Neural progenitor cell (in vitro differentiated cells): ENCODE measurements around the gene TSHZ1. TPM values are rescaled to one million over a fixed set of nuclear protein-coding genes. Genes with fewer than 3 reads are reported as not detected.

Experiments
- DNase-seq: peaks from one replicate; pipeline ENCODE4 v3.0.0-alpha.2; 2016; ENCODE audit warnings: low spot score
- H2AFZ ChIP-seq: fragments of 200-600 bp; sonication (generic); replicated peaks from 2 replicates; pipeline ENCODE4 v1.6.1; 2016; ENCODE audit warnings: antibody characterized with exemption
- H3F3A ChIP-seq: fragments of 200-600 bp; sonication (generic); 2 replicates; pipeline ENCODE4 v1.6.1; 2016; ENCODE audit warnings: antibody characterized with exemption, low read depth
- H3K27ac ChIP-seq: fragments of 200-600 bp; sonication (generic); 2 replicates; pipeline ENCODE4 v1.5.1; 2016; ENCODE audit warnings: mild to moderate bottlenecking
- H3K27me3 ChIP-seq: fragments of 200-600 bp; sonication (generic); 2 replicates; pipeline ENCODE4 v1.6.1; 2016; ENCODE audit warnings: mild to moderate bottlenecking, moderate library complexity
- H3K36me3 ChIP-seq: fragments of 200-600 bp; sonication (generic); 2 replicates; pipeline ENCODE4 v1.5.1; 2016
- H3K4me1 ChIP-seq: fragments of 200-600 bp; sonication (generic); 2 replicates; pipeline ENCODE4 v1.6.1; 2016; ENCODE audit warnings: mixed run types
- H3K4me2 ChIP-seq: fragments of 200-600 bp; sonication (generic); 2 replicates; pipeline ENCODE4 v1.6.1; 2016
- H3K4me3 ChIP-seq: fragments of 200-600 bp; sonication (generic); 2 replicates; pipeline ENCODE4 v1.5.1; 2016
- H3K79me2 ChIP-seq: fragments of 200-600 bp; sonication (generic); 2 replicates; pipeline ENCODE4 v1.6.1; 2016; ENCODE audit warnings: low read depth
- H3K9ac ChIP-seq: fragments of 200-600 bp; sonication (generic); 2 replicates; pipeline ENCODE4 v1.6.1; 2016
- H3K9me3 ChIP-seq: fragments of 200-600 bp; sonication (generic); 2 replicates; pipeline ENCODE4 v1.5.1; 2016; ENCODE audit warnings: low read depth
- H4K20me1 ChIP-seq: fragments of 200-600 bp; sonication (generic); 2 replicates; pipeline ENCODE4 v1.6.1; 2016; ENCODE audit warnings: low read depth
- H3K27ac Mint-ChIP-seq: 3 replicates; pipeline ENCODE4 v1.8.0; 2021; ENCODE audit warnings: mixed read lengths
- H3K27me3 Mint-ChIP-seq: 2 replicates; pipeline ENCODE4 v1.8.0; 2022; ENCODE audit warnings: low read depth, mild to moderate bottlenecking, inconsistent platforms, moderate library complexity, mixed read lengths; ENCODE audit not compliant: insufficient read depth
- H3K36me3 Mint-ChIP-seq: 3 replicates; pipeline ENCODE4 v1.8.0; 2021; ENCODE audit warnings: mixed read lengths
- H3K4me1 Mint-ChIP-seq: 3 replicates; pipeline ENCODE4 v1.8.0; 2021; ENCODE audit warnings: mixed read lengths
- H3K4me3 Mint-ChIP-seq: 3 replicates; pipeline ENCODE4 v1.8.0; 2021; ENCODE audit warnings: mild to moderate bottlenecking, moderate library complexity, mixed read lengths
- H3K9me3 Mint-ChIP-seq: 3 replicates; pipeline ENCODE4 v1.8.0; 2020; ENCODE audit warnings: mixed read lengths
- EZH2 ChIP-seq: fragments of 200-600 bp; sonication (generic); IDR thresholded peaks from 2 replicates; pipeline ENCODE4 v1.6.1; 2017; ENCODE audit warnings: antibody characterized with exemption, mild to moderate bottlenecking, moderate library complexity
- EZH2phosphoT487 ChIP-seq: fragments of 200-600 bp; sonication (generic); IDR thresholded peaks from 2 replicates; pipeline ENCODE4 v1.6.1; 2017; ENCODE audit warnings: antibody characterized with exemption
- total RNA-seq: library from RNA; depleted of rRNA; stranded (reverse); fragments of >200 nt; gene quantifications from 2 replicates; pipeline ENCODE4 v1.2.3, GENCODE V29; 2015; ENCODE audit warnings: low replicate concordance
- TF ChIP-seq, protein P1 (sequence below): fragments of 200-600 bp; sonication (generic); IDR thresholded peaks from 2 replicates; pipeline ENCODE4 v1.5.1; 2017; ENCODE audit warnings: antibody characterized with exemption, mild to moderate bottlenecking

The TSHZ1 gene
- total RNA-seq, 1 donor from 2014 or later = 0.06 TPM

GRCh38 chr18:75218065-75218923 is 7.7 kb downstream of the TSHZ1 start:
- H3K4me2 ChIP-seq = no peak overlapping the region
- peaks cover 23% of the 10 kb centered on the region for H3K27me3 ChIP-seq
- H4K20me1 ChIP-seq = no peaks in the 10 kb centered on the region
- H3F3A ChIP-seq = no peaks in the 10 kb centered on the region
- Mint-ChIP-seq H3K9me3 (no peaks in the 10 kb centered on the region), H3K4me3 (no peak overlapping the region), H3K4me1 (peaks cover 19% of the 10 kb centered on the region), H3K27ac (no peak overlapping the region), H3K36me3 (no peaks in the 10 kb centered on the region), H3K27me3 (peaks cover 3% of the 10 kb centered on the region)
- H2AFZ ChIP-seq = no peak overlapping the region
- no peaks in the 10 kb centered on the region for H3K4me1 ChIP-seq
- no peak overlapping the region for H3K9ac ChIP-seq
- H3K4me3 ChIP-seq = no peak overlapping the region
- no peaks in the 10 kb centered on the region for H3K79me2 ChIP-seq
- DNase-seq = no peak
- no peak overlapping the region for H3K27ac ChIP-seq
- H3K36me3 ChIP-seq = no peaks in the 10 kb centered on the region
- no peaks in the 10 kb centered on the region for H3K9me3 ChIP-seq
- TF ChIP-seq EZH2 (no peak), EZH2phosphoT487 (no peak)
- TF ChIP-seq, protein P1, sequence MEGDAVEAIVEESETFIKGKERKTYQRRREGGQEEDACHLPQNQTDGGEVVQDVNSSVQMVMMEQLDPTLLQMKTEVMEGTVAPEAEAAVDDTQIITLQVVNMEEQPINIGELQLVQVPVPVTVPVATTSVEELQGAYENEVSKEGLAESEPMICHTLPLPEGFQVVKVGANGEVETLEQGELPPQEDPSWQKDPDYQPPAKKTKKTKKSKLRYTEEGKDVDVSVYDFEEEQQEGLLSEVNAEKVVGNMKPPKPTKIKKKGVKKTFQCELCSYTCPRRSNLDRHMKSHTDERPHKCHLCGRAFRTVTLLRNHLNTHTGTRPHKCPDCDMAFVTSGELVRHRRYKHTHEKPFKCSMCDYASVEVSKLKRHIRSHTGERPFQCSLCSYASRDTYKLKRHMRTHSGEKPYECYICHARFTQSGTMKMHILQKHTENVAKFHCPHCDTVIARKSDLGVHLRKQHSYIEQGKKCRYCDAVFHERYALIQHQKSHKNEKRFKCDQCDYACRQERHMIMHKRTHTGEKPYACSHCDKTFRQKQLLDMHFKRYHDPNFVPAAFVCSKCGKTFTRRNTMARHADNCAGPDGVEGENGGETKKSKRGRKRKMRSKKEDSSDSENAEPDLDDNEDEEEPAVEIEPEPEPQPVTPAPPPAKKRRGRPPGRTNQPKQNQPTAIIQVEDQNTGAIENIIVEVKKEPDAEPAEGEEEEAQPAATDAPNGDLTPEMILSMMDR = no peak

- Histone ChIP-seq H3K79me2 (no peaks in the 10 kb centered on the region), H3K36me3 (no peaks in the 10 kb centered on the region), H3K4me2 (no peak overlapping the region), H3K9ac (no peak overlapping the region), H3K27me3 (peaks cover 7% of the 10 kb centered on the region), H3K4me1 (no peaks in the 10 kb centered on the region), H3K9me3 (no peaks in the 10 kb centered on the region), H4K20me1 (no peaks in the 10 kb centered on the region), H2AFZ (no peak overlapping the region), H3K27ac (no peak overlapping the region), H3F3A (no peaks in the 10 kb centered on the region), H3K4me3 (no peak overlapping the region)
- no peak overlapping the region for H3K4me3 Mint-ChIP-seq
- H3K36me3 Mint-ChIP-seq = no peaks in the 10 kb centered on the region
- peaks cover 6% of the 10 kb centered on the region for H3K27me3 Mint-ChIP-seq
- H3K9me3 Mint-ChIP-seq = no peaks in the 10 kb centered on the region
- DNase-seq = no peak
- TF ChIP-seq EZH2phosphoT487 = no peak
- TF ChIP-seq, protein P1 = no peak
- peaks cover 30% of the 10 kb centered on the region for H3K4me1 Mint-ChIP-seq
- H3K27ac Mint-ChIP-seq = no peak overlapping the region
Measured at GRCh38 chr18:75219745-75220375, 9.3 kb downstream of the TSHZ1 start.

GRCh38 chr18:75220551-75221355 is 10.2 kb downstream of the TSHZ1 start:
- H3K27me3 ChIP-seq = no peaks in the 10 kb centered on the region
- H3K36me3 ChIP-seq = no peaks in the 10 kb centered on the region
- no peak overlapping the region for H3K27ac ChIP-seq
- H3K9ac ChIP-seq = no peak overlapping the region
- no peaks in the 10 kb centered on the region for H3F3A ChIP-seq
- Mint-ChIP-seq H3K27ac (no peak overlapping the region), H3K4me3 (no peak overlapping the region), H3K4me1 (peaks cover 25% of the 10 kb centered on the region), H3K36me3 (no peaks in the 10 kb centered on the region), H3K27me3 (peaks cover 6% of the 10 kb centered on the region), H3K9me3 (no peaks in the 10 kb centered on the region)
- no peaks in the 10 kb centered on the region for H4K20me1 ChIP-seq
- H3K9me3 ChIP-seq = no peaks in the 10 kb centered on the region
- TF ChIP-seq, protein P1 = no peak
- TF ChIP-seq EZH2 (no peak), EZH2phosphoT487 (no peak)
- H3K79me2 ChIP-seq = no peaks in the 10 kb centered on the region
- H3K4me2 ChIP-seq = no peak overlapping the region
- no peak overlapping the region for H3K4me3 ChIP-seq
- H3K4me1 ChIP-seq = no peaks in the 10 kb centered on the region
- DNase-seq = no peak
- H2AFZ ChIP-seq = no peak overlapping the region
